ENCODE results near the gene LPCAT4.

- TF ChIP-seq CTCF (IDR thresholded peaks at IDR 0.05) (no peak), POLR2AphosphoS5 (IDR thresholded peaks at IDR 0.05; ENCODE audit: insufficient read depth in 1 of 2, low read depth in 1 of 2) (no peak)
Observed at GRCh38 chr15:34336991-34337556, 29.9 kb downstream of the LPCAT4 start.

Data from vagina (tissue), 2 donors.